ENCODE measurements around the gene CGB3.
"Not testable (repeated sequence)": the region's sequence is repeated elsewhere in the genome, so short reads cannot be mapped to it uniquely, and the experiment has no call there.

The CGB3 gene

GRCh38 chr19:49024233-49024632, at the start of gene CGB3:
Gene CGB3 (minus strand): TSS chr19:49024333. CDS start chr19:49023971, 362 bp downstream.
- not testable (repeated sequence) for H3K9ac ChIP-seq (ENCODE audit: low read depth in 1 of 2, low read length in 2 of 2); H3K27ac ChIP-seq (ENCODE audit: low read depth in 2 of 2, low read length in 2 of 2); H3K36me3 ChIP-seq (ENCODE audit: control insufficient read depth in 2 of 2, insufficient read depth in 2 of 2, low read length in 2 of 2); H3K4me3 ChIP-seq (ENCODE audit: low read length in 2 of 2); H3K9me3 ChIP-seq (ENCODE audit: control insufficient read depth in 2 of 2, low read length in 2 of 2); H3K4me1 ChIP-seq (ENCODE audit: control insufficient read depth in 2 of 2, insufficient read depth in 2 of 2, low read length in 2 of 2)
- peaks cover 6 to 15% of the 10 kb centered on the region in 2 donors for H3K27me3 ChIP-seq (ENCODE audit: control insufficient read depth in 2 of 2, insufficient read depth in 2 of 2, low read length in 2 of 2)

- H3K27me3 ChIP-seq (ENCODE audit: control insufficient read depth in 2 of 2, insufficient read depth in 2 of 2, low read length in 2 of 2), result peaks cover 24 to 25% of the 10 kb centered on the region in 2 donors
- no peak overlapping the region for H3K4me3 ChIP-seq (ENCODE audit: low read length in 2 of 2)
- no peak overlapping the region for H3K27ac ChIP-seq (ENCODE audit: low read depth in 2 of 2, low read length in 2 of 2)
- H3K4me1 ChIP-seq (ENCODE audit: control insufficient read depth in 2 of 2, insufficient read depth in 2 of 2, low read length in 2 of 2), result no peaks in the 10 kb centered on the region
- H3K9me3 ChIP-seq (ENCODE audit: control insufficient read depth in 2 of 2, low read length in 2 of 2), result no peaks in the 10 kb centered on the region
- no peaks in the 10 kb centered on the region for H3K36me3 ChIP-seq (ENCODE audit: control insufficient read depth in 2 of 2, insufficient read depth in 2 of 2, low read length in 2 of 2)
- no peak overlapping the region for H3K9ac ChIP-seq (ENCODE audit: low read depth in 1 of 2, low read length in 2 of 2)
Observed at GRCh38 chr19:49071860-49072547, 47.9 kb upstream of the CGB3 start.

GRCh38 chr19:49070416-49070815, 46.3 kb upstream of the CGB3 start:
- Histone ChIP-seq H3K36me3 (ENCODE audit: control insufficient read depth in 2 of 2, insufficient read depth in 2 of 2, low read length in 2 of 2) (no peaks in the 10 kb centered on the region), H3K4me1 (ENCODE audit: control insufficient read depth in 2 of 2, insufficient read depth in 2 of 2, low read length in 2 of 2) (no peaks in the 10 kb centered on the region), H3K4me3 (ENCODE audit: low read length in 2 of 2) (no peak overlapping the region), H3K27me3 (ENCODE audit: control insufficient read depth in 2 of 2, insufficient read depth in 2 of 2, low read length in 2 of 2) (peaks cover 37 to 39% of the 10 kb centered on the region in 2 donors), H3K27ac (ENCODE audit: low read depth in 2 of 2, low read length in 2 of 2) (no peak overlapping the region), H3K9me3 (ENCODE audit: control insufficient read depth in 2 of 2, low read length in 2 of 2) (no peaks in the 10 kb centered on the region), H3K9ac (ENCODE audit: low read depth in 1 of 2, low read length in 2 of 2) (no peak overlapping the region)

- Histone ChIP-seq H3K9ac (ENCODE audit: low read depth in 1 of 2, low read length in 2 of 2) (no peak overlapping the region), H3K4me3 (ENCODE audit: low read length in 2 of 2) (no peak overlapping the region), H3K27me3 (ENCODE audit: control insufficient read depth in 2 of 2, insufficient read depth in 2 of 2, low read length in 2 of 2) (peaks cover 41 to 46% of the 10 kb centered on the region in 2 donors), H3K9me3 (ENCODE audit: control insufficient read depth in 2 of 2, low read length in 2 of 2) (no peaks in the 10 kb centered on the region), H3K27ac (ENCODE audit: low read depth in 2 of 2, low read length in 2 of 2) (no peak overlapping the region), H3K36me3 (ENCODE audit: control insufficient read depth in 2 of 2, insufficient read depth in 2 of 2, low read length in 2 of 2) (no peaks in the 10 kb centered on the region), H3K4me1 (ENCODE audit: control insufficient read depth in 2 of 2, insufficient read depth in 2 of 2, low read length in 2 of 2) (no peaks in the 10 kb centered on the region)
Observed at GRCh38 chr19:49069026-49069425, 44.9 kb upstream of the CGB3 start.

- Histone ChIP-seq H3K27ac (ENCODE audit: low read depth in 2 of 2, low read length in 2 of 2) (no peak overlapping the region), H3K4me1 (ENCODE audit: control insufficient read depth in 2 of 2, insufficient read depth in 2 of 2, low read length in 2 of 2) (no peaks in the 10 kb centered on the region), H3K9ac (ENCODE audit: low read depth in 1 of 2, low read length in 2 of 2) (no peak overlapping the region), H3K4me3 (ENCODE audit: low read length in 2 of 2) (no peak overlapping the region), H3K27me3 (ENCODE audit: control insufficient read depth in 2 of 2, insufficient read depth in 2 of 2, low read length in 2 of 2) (peaks cover 31 to 38% of the 10 kb centered on the region in 2 donors), H3K36me3 (ENCODE audit: control insufficient read depth in 2 of 2, insufficient read depth in 2 of 2, low read length in 2 of 2) (no peaks in the 10 kb centered on the region), H3K9me3 (ENCODE audit: control insufficient read depth in 2 of 2, low read length in 2 of 2) (no peaks in the 10 kb centered on the region)
Observed at GRCh38 chr19:49067554-49067953, 43.4 kb upstream of the CGB3 start.

- no peak overlapping the region for H3K27ac ChIP-seq (ENCODE audit: low read depth in 2 of 2, low read length in 2 of 2)
- H3K9me3 ChIP-seq (ENCODE audit: control insufficient read depth in 2 of 2, low read length in 2 of 2), result no peaks in the 10 kb centered on the region
- peaks cover 33 to 35% of the 10 kb centered on the region in 2 donors for H3K27me3 ChIP-seq (ENCODE audit: control insufficient read depth in 2 of 2, insufficient read depth in 2 of 2, low read length in 2 of 2)
- H3K4me1 ChIP-seq (ENCODE audit: control insufficient read depth in 2 of 2, insufficient read depth in 2 of 2, low read length in 2 of 2), result no peaks in the 10 kb centered on the region
- H3K9ac ChIP-seq (ENCODE audit: low read depth in 1 of 2, low read length in 2 of 2), result no peak overlapping the region
- H3K36me3 ChIP-seq (ENCODE audit: control insufficient read depth in 2 of 2, insufficient read depth in 2 of 2, low read length in 2 of 2), result no peaks in the 10 kb centered on the region
- H3K4me3 ChIP-seq (ENCODE audit: low read length in 2 of 2), result no peak overlapping the region
Observed at GRCh38 chr19:49065905-49066512, 41.9 kb upstream of the CGB3 start.

- Histone ChIP-seq H3K27ac (ENCODE audit: low read depth in 2 of 2, low read length in 2 of 2) (no peak within 1 kb of the TSS), H3K9ac (ENCODE audit: low read depth in 1 of 2, low read length in 2 of 2) (no peak within 1 kb of the TSS), H3K27me3 (ENCODE audit: control insufficient read depth in 2 of 2, insufficient read depth in 2 of 2, low read length in 2 of 2) (peaks cover 26 to 40% of the 10 kb centered on the region in 2 donors), H3K4me1 (ENCODE audit: control insufficient read depth in 2 of 2, insufficient read depth in 2 of 2, low read length in 2 of 2) (no peaks in the 10 kb centered on the region), H3K4me3 (ENCODE audit: low read length in 2 of 2) (no peak within 1 kb of the TSS), H3K36me3 (ENCODE audit: control insufficient read depth in 2 of 2, insufficient read depth in 2 of 2, low read length in 2 of 2) (no peaks in the 10 kb centered on the region), H3K9me3 (ENCODE audit: control insufficient read depth in 2 of 2, low read length in 2 of 2) (no peaks in the 10 kb centered on the region)
Observed at GRCh38 chr19:49064768-49065611, 40.9 kb upstream of the CGB3 start, which contains the start of gene NTF4. Gene NTF4 (minus strand): TSS chr19:49064818. CDS start chr19:49061997, 2,821 bp downstream.

- Histone ChIP-seq H3K9ac (ENCODE audit: low read depth in 1 of 2, low read length in 2 of 2) (no peak overlapping the region), H3K36me3 (ENCODE audit: control insufficient read depth in 2 of 2, insufficient read depth in 2 of 2, low read length in 2 of 2) (no peaks in the 10 kb centered on the region), H3K27ac (ENCODE audit: low read depth in 2 of 2, low read length in 2 of 2) (no peak overlapping the region), H3K27me3 (ENCODE audit: control insufficient read depth in 2 of 2, insufficient read depth in 2 of 2, low read length in 2 of 2) (peaks cover 26 to 45% of the 10 kb centered on the region in 2 donors), H3K4me1 (ENCODE audit: control insufficient read depth in 2 of 2, insufficient read depth in 2 of 2, low read length in 2 of 2) (no peaks in the 10 kb centered on the region), H3K9me3 (ENCODE audit: control insufficient read depth in 2 of 2, low read length in 2 of 2) (no peaks in the 10 kb centered on the region), H3K4me3 (ENCODE audit: low read length in 2 of 2) (no peak overlapping the region)
Observed at GRCh38 chr19:49064029-49064629, 40.0 kb upstream of the CGB3 start.

GRCh38 chr19:49061445-49061844, 37.3 kb upstream of the CGB3 start:
- no peak overlapping the region for H3K27ac ChIP-seq (ENCODE audit: low read depth in 2 of 2, low read length in 2 of 2)
- H3K27me3 ChIP-seq (ENCODE audit: control insufficient read depth in 2 of 2, insufficient read depth in 2 of 2, low read length in 2 of 2), result peaks cover 30 to 41% of the 10 kb centered on the region in 2 donors
- no peaks in the 10 kb centered on the region for H3K36me3 ChIP-seq (ENCODE audit: control insufficient read depth in 2 of 2, insufficient read depth in 2 of 2, low read length in 2 of 2)
- H3K4me1 ChIP-seq (ENCODE audit: control insufficient read depth in 2 of 2, insufficient read depth in 2 of 2, low read length in 2 of 2), result peaks cover 5 to 14% of the 10 kb centered on the region in 2 donors
- H3K4me3 ChIP-seq (ENCODE audit: low read length in 2 of 2), result no peak overlapping the region
- no peak overlapping the region for H3K9ac ChIP-seq (ENCODE audit: low read depth in 1 of 2, low read length in 2 of 2)
- H3K9me3 ChIP-seq (ENCODE audit: control insufficient read depth in 2 of 2, low read length in 2 of 2), result no peaks in the 10 kb centered on the region

All from mucosa of rectum (tissue), 2 donors.